ENCODE measurements around the gene TTC23.

The TTC23 gene, protein sequence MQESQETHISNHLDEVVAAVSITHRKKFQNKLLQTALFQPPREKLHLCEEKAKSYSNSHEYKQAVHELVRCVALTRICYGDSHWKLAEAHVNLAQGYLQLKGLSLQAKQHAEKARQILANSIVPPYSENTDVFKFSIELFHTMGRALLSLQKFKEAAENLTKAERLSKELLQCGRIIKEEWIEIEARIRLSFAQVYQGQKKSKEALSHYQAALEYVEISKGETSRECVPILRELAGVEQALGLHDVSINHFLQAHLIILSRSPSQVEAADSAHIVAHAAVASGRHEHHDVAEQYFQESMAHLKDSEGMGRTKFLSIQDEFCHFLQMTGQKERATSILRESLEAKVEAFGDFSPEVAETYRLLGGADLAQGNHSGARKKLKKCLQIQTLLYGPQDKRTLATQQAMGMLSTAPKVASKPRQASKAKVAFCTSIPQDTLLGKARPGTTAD

GRCh38 chr15:99249270-99249841, at the start of gene TTC23:
Gene TTC23 (minus strand): TSS chr15:99249581. CDS start chr15:99228712, 20,869 bp downstream.
- DNase-seq: peak; percentile 60

GRCh38 chr15:99296386-99296785, 47.0 kb upstream of the TTC23 start:
- no peak for DNase-seq

- DNase-seq: no peak
Measured at GRCh38 chr15:99295840-99296239, 46.5 kb upstream of the TTC23 start.

GRCh38 chr15:99291643-99292042, 42.3 kb upstream of the TTC23 start:
- DNase-seq: no peak

DNA sequence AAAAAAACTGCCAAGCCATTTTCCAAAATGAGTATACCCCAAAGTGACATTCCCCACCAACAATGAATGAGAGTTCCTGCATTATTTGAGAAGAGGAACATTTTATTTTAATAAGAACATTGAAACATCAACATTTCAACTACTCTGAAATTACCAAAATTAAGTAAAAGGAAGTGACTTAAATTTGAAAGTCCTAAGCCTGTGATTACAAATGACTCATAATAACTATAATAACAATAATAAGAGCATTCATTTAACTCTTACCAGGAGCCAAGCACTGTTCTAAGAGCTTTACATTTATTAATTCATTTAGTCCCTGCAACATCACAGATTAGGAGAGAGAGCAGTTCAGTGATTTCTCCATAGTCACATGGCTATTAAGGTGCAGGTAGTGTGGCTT, 34.3 kb upstream of the TTC23 start:
- DNase-seq: no peak

- no peak for DNase-seq
Measured at GRCh38 chr15:99282586-99282985, 33.2 kb upstream of the TTC23 start.

- no peak for DNase-seq
Measured at GRCh38 chr15:99282121-99282520, 32.7 kb upstream of the TTC23 start.

GRCh38 chr15:99279827-99280226, 30.4 kb upstream of the TTC23 start:
- no peak for DNase-seq

- peak; percentile 51 for DNase-seq
Measured at GRCh38 chr15:99279290-99279689, 29.9 kb upstream of the TTC23 start.

DNA sequence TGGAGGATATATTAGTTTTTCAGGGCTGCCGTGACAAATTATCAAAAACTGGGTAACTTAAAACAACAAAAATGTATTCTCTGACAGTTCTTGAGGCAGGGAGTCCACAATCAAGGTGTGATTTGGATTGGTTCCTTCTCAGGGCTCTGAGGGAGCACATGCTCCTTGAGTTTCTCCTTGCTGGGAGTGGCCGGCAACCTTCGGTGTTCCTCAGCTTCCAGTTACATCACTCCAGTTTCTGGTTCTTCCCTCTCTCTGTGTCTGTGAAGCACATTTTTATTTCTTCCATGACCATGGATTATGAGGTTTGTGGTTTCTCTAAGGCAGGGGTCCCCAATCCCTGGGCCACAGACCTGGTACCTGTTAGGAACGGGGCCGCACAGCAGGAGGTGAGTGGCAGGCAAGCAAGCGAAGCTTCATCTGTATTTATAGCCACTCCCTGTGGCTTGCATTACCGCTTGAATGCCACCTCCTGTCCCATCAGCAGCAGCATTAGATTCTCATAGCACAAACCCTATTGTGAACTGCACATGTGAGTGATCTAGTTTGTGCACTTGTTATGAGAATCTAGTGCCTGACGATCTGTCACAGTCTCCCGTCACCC, 26.2 kb upstream of the TTC23 start:
- DNase-seq: no peak

DNA sequence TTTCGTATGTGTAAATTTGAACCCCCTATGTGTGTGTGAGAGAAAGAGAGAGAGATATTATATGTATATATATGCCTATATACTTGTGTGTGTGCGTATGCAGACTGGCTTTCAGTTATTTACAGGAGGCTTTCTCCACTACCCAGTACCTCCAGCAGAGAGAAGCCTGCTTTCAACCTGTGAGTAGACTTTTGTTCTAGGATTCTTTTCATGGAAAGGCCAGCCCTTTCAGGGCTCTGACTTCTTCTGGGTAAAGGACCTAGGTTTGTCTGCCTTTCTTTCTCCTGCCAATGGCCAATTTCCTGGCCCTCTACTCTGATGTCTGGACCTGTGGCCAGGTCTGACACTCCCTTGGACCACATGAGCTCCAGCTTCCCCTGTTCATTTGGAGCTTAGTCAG, 25.7 kb upstream of the TTC23 start:
- DNase-seq: no peak

GRCh38 chr15:99273801-99274200, 24.4 kb upstream of the TTC23 start:
- DNase-seq: no peak

- no peak for DNase-seq
Measured at GRCh38 chr15:99268431-99268830, 19.1 kb upstream of the TTC23 start.

DNA sequence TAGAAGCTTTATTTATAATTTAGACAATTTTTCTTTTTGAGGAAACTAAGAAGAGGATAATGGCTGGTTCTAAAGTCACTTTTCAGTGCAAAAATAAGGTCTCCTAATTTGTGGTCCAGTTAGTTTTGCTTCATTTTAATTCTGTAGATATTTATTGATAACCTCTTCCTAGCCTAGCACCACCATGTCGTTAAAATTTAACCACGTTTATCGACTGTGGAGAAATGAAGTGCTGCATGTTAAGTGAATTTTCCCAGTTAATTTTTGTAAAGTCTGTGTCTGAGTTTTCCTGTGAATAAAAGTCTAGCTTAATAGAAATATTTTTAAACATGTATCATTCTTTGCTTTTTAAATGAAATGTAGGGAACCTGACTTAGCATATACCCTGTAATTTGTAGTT, 18.6 kb upstream of the TTC23 start:
- DNase-seq: no peak

GRCh38 chr15:99265541-99266070, 16.2 kb upstream of the TTC23 start:
- DNase-seq: no peak

- no peak for DNase-seq
Measured at GRCh38 chr15:99264125-99264524, 14.7 kb upstream of the TTC23 start.

- no peak for DNase-seq
Measured at GRCh38 chr15:99257107-99257750, 7.8 kb upstream of the TTC23 start.

- DNase-seq: no peak
Measured at GRCh38 chr15:99253381-99254090, 4.2 kb upstream of the TTC23 start.

GRCh38 chr15:99252326-99252725, 2.9 kb upstream of the TTC23 start:
- no peak for DNase-seq

- peak; percentile 95 for DNase-seq
Measured at GRCh38 chr15:99250857-99251841, 1.8 kb upstream of the TTC23 start, which contains the start of gene LRRC28. Gene LRRC28 (plus strand): TSS chr15:99251481. CDS start chr15:99255958, 4,477 bp downstream.

- DNase-seq: no peak
Measured at GRCh38 chr15:99250494-99250856, 1.1 kb upstream of the TTC23 start.
